H9 (cell line): ENCODE measurements around the gene FCRL3. TPM values are rescaled to one million over a fixed set of nuclear protein-coding genes. Genes with fewer than 3 reads are reported as not detected.

Experiments
- DNase-seq: peaks from one replicate; pipeline ENCODE4 v3.0.0-alpha.2; 2017
- H2AFZ ChIP-seq: one replicate; pipeline ENCODE4 v1.6.1; 2013; ENCODE audit warnings: mild to moderate bottlenecking, low read length, control low read depth, moderate library complexity
- H2AK5ac ChIP-seq: 2 replicates; pipeline ENCODE4 v1.6.1; 2013; ENCODE audit warnings: low read length, control low read depth, mixed read lengths; ENCODE audit not compliant: insufficient read length
- H2BK120ac ChIP-seq: one replicate; pipeline ENCODE4 v1.6.1; 2013; ENCODE audit warnings: low read depth, mild to moderate bottlenecking, low read length, control low read depth, inconsistent platforms; ENCODE audit not compliant: poor library complexity, severe bottlenecking
- H2BK12ac ChIP-seq: 2 replicates; pipeline ENCODE4 v1.6.1; 2013; ENCODE audit warnings: low read length, control low read depth, mixed read lengths, low read depth; ENCODE audit not compliant: insufficient read length
- H2BK15ac ChIP-seq: 2 replicates; pipeline ENCODE4 v1.6.1; 2013; ENCODE audit warnings: low read depth, low read length, control low read depth
- H2BK20ac ChIP-seq: one replicate; pipeline ENCODE4 v1.6.1; 2013; ENCODE audit warnings: low read depth, mild to moderate bottlenecking, low read length, control low read depth, inconsistent platforms; ENCODE audit not compliant: poor library complexity, severe bottlenecking
- H2BK5ac ChIP-seq: 2 replicates; pipeline ENCODE4 v1.6.1; 2013; ENCODE audit warnings: low read length, control low read depth, mixed read lengths; ENCODE audit not compliant: insufficient read length
- H3K14ac ChIP-seq: 2 replicates; pipeline ENCODE4 v1.6.1; 2013; ENCODE audit warnings: low read length, control low read depth; ENCODE audit not compliant: insufficient read depth
- H3K18ac ChIP-seq: 2 replicates; pipeline ENCODE4 v1.6.1; 2013; ENCODE audit warnings: low read depth, mild to moderate bottlenecking, mixed read lengths, low read length, control low read depth; ENCODE audit not compliant: insufficient read length
- H3K23ac ChIP-seq: 2 replicates; pipeline ENCODE4 v1.6.1; 2013; ENCODE audit warnings: low read length, control low read depth, mixed read lengths, low read depth; ENCODE audit not compliant: insufficient read length
- H3K23me2 ChIP-seq: 2 replicates; pipeline ENCODE4 v1.6.1; 2013; ENCODE audit warnings: low read depth, mild to moderate bottlenecking, mixed read lengths, low read length, control low read depth; ENCODE audit not compliant: insufficient read length, poor library complexity, severe bottlenecking
- H3K27ac ChIP-seq: 2 replicates; pipeline ENCODE4 v1.5.1; 2013; ENCODE audit warnings: low read length, control low read depth, mixed read lengths, low read depth; ENCODE audit not compliant: insufficient read length
- H3K27me3 ChIP-seq: 2 replicates; pipeline ENCODE4 v1.6.1; 2013; ENCODE audit warnings: low read length, control low read depth, inconsistent platforms; ENCODE audit not compliant: insufficient read depth
- H3K4ac ChIP-seq: 2 replicates; pipeline ENCODE4 v1.6.1; 2013; ENCODE audit warnings: low read depth, mild to moderate bottlenecking, control low read depth, inconsistent platforms, low read length, moderate library complexity
- H3K4me1 ChIP-seq: 2 replicates; pipeline ENCODE4 v1.6.1; 2013; ENCODE audit warnings: low read length, control low read depth, inconsistent platforms; ENCODE audit not compliant: insufficient read depth
- H3K4me2 ChIP-seq: 2 replicates; pipeline ENCODE4 v1.6.1; 2013; ENCODE audit warnings: low read length, control low read depth, mixed read lengths; ENCODE audit not compliant: insufficient read length, insufficient read depth
- H3K56ac ChIP-seq: 2 replicates; pipeline ENCODE4 v1.6.1; 2013; ENCODE audit warnings: low read depth, mild to moderate bottlenecking, mixed read lengths, low read length, control low read depth; ENCODE audit not compliant: insufficient read length
- H3K79me1 ChIP-seq: 2 replicates; pipeline ENCODE4 v1.6.1; 2013; ENCODE audit warnings: low read depth, mild to moderate bottlenecking, moderate library complexity, low read length, control low read depth, inconsistent platforms; ENCODE audit not compliant: insufficient read depth, poor library complexity, severe bottlenecking
- H3K79me2 ChIP-seq: 2 replicates; pipeline ENCODE4 v1.6.1; 2013; ENCODE audit warnings: low read length, control low read depth, inconsistent platforms; ENCODE audit not compliant: insufficient read depth
- H3K9ac ChIP-seq: 2 replicates; pipeline ENCODE4 v1.6.1; 2013; ENCODE audit warnings: low read length, control low read depth, mixed read lengths; ENCODE audit not compliant: insufficient read length; ENCODE audit errors: extremely low read depth
- H3K9me3 ChIP-seq: one replicate; pipeline ENCODE4 v1.6.1; 2013; ENCODE audit warnings: low read depth, low read length, inconsistent platforms; ENCODE audit not compliant: control insufficient read depth
- H3T11ph ChIP-seq: one replicate; pipeline ENCODE4 v1.6.1; 2013; ENCODE audit warnings: mild to moderate bottlenecking, low read length, control low read depth, inconsistent platforms
- H4K20me1 ChIP-seq: one replicate; pipeline ENCODE4 v1.6.1; 2013; ENCODE audit not compliant: control insufficient read depth, insufficient read length, insufficient read depth
- H4K5ac ChIP-seq: 2 replicates; pipeline ENCODE4 v1.6.1; 2013; ENCODE audit warnings: low read depth, mild to moderate bottlenecking, mixed read lengths, low read length, control low read depth; ENCODE audit not compliant: insufficient read length
- H4K8ac ChIP-seq: replicated peaks from 2 replicates; pipeline ENCODE4 v1.6.1; 2013; ENCODE audit warnings: low read length, control low read depth, mixed read lengths, low read depth; ENCODE audit not compliant: insufficient read length
- H4K91ac ChIP-seq: 2 replicates; pipeline ENCODE4 v1.6.1; 2013; ENCODE audit warnings: low read depth, mild to moderate bottlenecking, moderate library complexity, mixed read lengths, low read length, control low read depth; ENCODE audit not compliant: insufficient read length
- H3K27ac Mint-ChIP-seq, 3 experiments: 2 replicates in 2 of 3; 3 replicates in 1 of 3; pipeline ENCODE4 v1.8.0; 2020 to 2021; ENCODE audit warnings: mixed read lengths in 3 of 3, mild to moderate bottlenecking in 1 of 3, moderate library complexity in 1 of 3
- H3K27me3 Mint-ChIP-seq: 2 replicates; pipeline ENCODE4 v1.8.0; 2021; ENCODE audit warnings: low read depth, mild to moderate bottlenecking, moderate library complexity, mixed read lengths
- H3K36me3 Mint-ChIP-seq, 3 experiments: 2 replicates in 2 of 3; 3 replicates in 1 of 3; pipeline ENCODE4 v1.8.0; 2020 to 2021; ENCODE audit warnings: low read depth in 3 of 3, mixed read lengths in 3 of 3; ENCODE audit not compliant: insufficient read depth in 1 of 3
- H3K4me1 Mint-ChIP-seq, 2 experiments: 2 replicates each; pipeline ENCODE4 v1.8.0; 2020; ENCODE audit warnings: mixed read lengths in 2 of 2
- H3K4me3 Mint-ChIP-seq, 2 experiments: 2 replicates in 1 of 2; 3 replicates in 1 of 2; pipeline ENCODE4 v1.8.0; 2020 to 2021; ENCODE audit warnings: mild to moderate bottlenecking in 2 of 2, mixed read lengths in 2 of 2, moderate library complexity in 1 of 2
- H3K9me3 Mint-ChIP-seq, 2 experiments: 2 replicates in 1 of 2; 3 replicates in 1 of 2; pipeline ENCODE4 v1.8.0; 2020; ENCODE audit warnings: mild to moderate bottlenecking in 2 of 2, mixed read lengths in 2 of 2, moderate library complexity in 1 of 2
- CTCF ChIP-seq: fragments of 200-600 bp; sonication (generic); conservative IDR thresholded peaks from 3 replicates; pipeline ENCODE4 v1.8.0; 2021; ENCODE audit warnings: antibody characterized with exemption, mild to moderate bottlenecking
- WGBS: extraction: QIAGEN DNeasy Blood & Tissue Kit; methylation state at CpG from one replicate; pipeline ENCODE4 v1.1.7; 2013; ENCODE audit warnings: missing lambda C conversion rate, low lambda C conversion rate, mixed read lengths; ENCODE audit not compliant: insufficient read length; ENCODE audit errors: extremely low coverage; 5-methylcytosine and 5-hydroxymethylcytosine counted together
- total RNA-seq: library from RNA; stranded (reverse); gene quantifications from 2 replicates; pipeline ENCODE4 v1.2.1, GENCODE V29; 2021

FCRL3 gene
- total RNA-seq, 1 experiment from 2014 or later, result not detected

- no peaks in the 10 kb centered on the region for H3K23me2 ChIP-seq
- H2BK5ac ChIP-seq, result no peak overlapping the region
- H3K9ac ChIP-seq, result no peak overlapping the region
- Mint-ChIP-seq H3K36me3 (no peaks in the 10 kb centered on the region), H3K9me3 (no peaks in the 10 kb centered on the region), H3K27me3 (no peaks in the 10 kb centered on the region; the same call in 1 of the 2 replicates), H3K4me3 (no peak overlapping the region), H3K27ac (no peak overlapping the region; a peak in 1 of 7 replicates), H3K4me1 (no peaks in the 10 kb centered on the region)
- TF ChIP-seq CTCF, result no peak
- no peak overlapping the region for H3K4me2 ChIP-seq
- no peak overlapping the region for H3K56ac ChIP-seq
- H3K23ac ChIP-seq, result no peak overlapping the region
- H4K5ac ChIP-seq, result no peak overlapping the region
- no peak overlapping the region for H3K18ac ChIP-seq
- no peak overlapping the region for H4K8ac ChIP-seq
- H3T11ph ChIP-seq, result no peak overlapping the region
- no peak overlapping the region for H2AFZ ChIP-seq
- no peaks in the 10 kb centered on the region for H3K79me1 ChIP-seq
- no peaks in the 10 kb centered on the region for H3K4me1 ChIP-seq
- no peak overlapping the region for H3K27ac ChIP-seq
- no peak overlapping the region for H2AK5ac ChIP-seq
- H3K9me3 ChIP-seq, result no peaks in the 10 kb centered on the region
- H4K91ac ChIP-seq, result no peak overlapping the region
- no peak overlapping the region for H2BK120ac ChIP-seq
- no peaks in the 10 kb centered on the region for H4K20me1 ChIP-seq
- WGBS, result no CpG with 5 or more reads among the region's 3 CpGs
- H3K4ac ChIP-seq, result no peak overlapping the region
- no peak overlapping the region for H3K14ac ChIP-seq
- H3K79me2 ChIP-seq, result no peaks in the 10 kb centered on the region
- no peak for DNase-seq
- H2BK20ac ChIP-seq, result no peak overlapping the region
- H2BK15ac ChIP-seq, result no peak overlapping the region
- no peaks in the 10 kb centered on the region for H3K27me3 ChIP-seq
- no peak overlapping the region for H2BK12ac ChIP-seq
Measured at GRCh38 chr1:157658571-157658970, 42.0 kb downstream of the FCRL3 start.
